HepG2 (cell line): ENCODE results near the gene MTA3. TPM values are rescaled to one million over a fixed set of nuclear protein-coding genes. Genes with fewer than 3 reads are reported as not detected.

Experiments
- ADNP ChIP-seq: sonication (generic); formaldehyde crosslinking; IDR thresholded peaks from 2 replicates; pipeline ENCODE4 v1.4.0; 2020; ENCODE audit warnings: missing genetic modification reagents
- ATAD3A ChIP-seq: sonication (generic); formaldehyde crosslinking; IDR thresholded peaks from 2 replicates; pipeline ENCODE4 v1.4.0; 2020; ENCODE audit warnings: missing genetic modification reagents
- CBX2 ChIP-seq, 2 experiments: fragments of 200-600 bp in 1 of 2; sonication (generic); formaldehyde crosslinking in 1 of 2; IDR thresholded peaks; 2 replicates each; pipeline versions ENCODE4 v1.7.0 to v1.8.1; 2018 to 2022; ENCODE audit warnings: low read depth in 2 of 2, low read length in 1 of 2, mild to moderate bottlenecking in 1 of 2, missing genetic modification reagents in 1 of 2
- CC2D1A ChIP-seq: sonication (generic); formaldehyde crosslinking; IDR thresholded peaks from 2 replicates; pipeline ENCODE4 v1.8.1; 2023; ENCODE audit warnings: mild to moderate bottlenecking, missing genetic modification reagents
- EEA1 ChIP-seq: sonication (generic); formaldehyde crosslinking; IDR thresholded peaks from 2 replicates; pipeline ENCODE4 v1.5.1; 2020; ENCODE audit warnings: mild to moderate bottlenecking, missing genetic modification reagents, borderline replicate concordance
- HHEX ChIP-seq: IDR thresholded peaks from 2 replicates; pipeline ENCODE4 v1.6.1; 2016; ENCODE audit warnings: control low read depth
- KLF6 ChIP-seq: IDR thresholded peaks from 2 replicates; pipeline ENCODE4 v1.8.0; 2016; ENCODE audit warnings: missing biosample characterization, missing genetic modification reagents
- MEIS2 ChIP-seq: sonication (generic); formaldehyde crosslinking; IDR thresholded peaks from 2 replicates; pipeline ENCODE4 v1.9.0; 2021; ENCODE audit warnings: mild to moderate bottlenecking, missing genetic modification reagents
- NCOR1 ChIP-seq: fragments of 200-600 bp; sonication (generic); IDR thresholded peaks from 2 replicates; pipeline ENCODE4 v1.7.0; 2017; ENCODE audit warnings: antibody characterized with exemption, low read length, borderline replicate concordance
- TEAD3 ChIP-seq: optimal IDR thresholded peaks from 2 replicates; pipeline ENCODE3; 2016; ENCODE audit warnings: borderline replicate concordance
- ZFAT ChIP-seq: sonication (generic); formaldehyde crosslinking; conservative IDR thresholded peaks from 2 replicates; pipeline ENCODE4 v1.8.1; 2023; ENCODE audit warnings: missing genetic modification reagents, inconsistent platforms
- ZNF180 ChIP-seq: sonication (generic); formaldehyde crosslinking; IDR thresholded peaks from 2 replicates; pipeline ENCODE4 v1.4.0; 2020; ENCODE audit warnings: low read depth, missing genetic modification reagents, borderline replicate concordance
- ZNF629 ChIP-seq: sonication (generic); formaldehyde crosslinking; conservative IDR thresholded peaks from 2 replicates; pipeline ENCODE4 v1.5.0; 2020; ENCODE audit warnings: missing genetic modification reagents
- ZNF749 ChIP-seq: sonication (generic); formaldehyde crosslinking; IDR thresholded peaks from 2 replicates; pipeline ENCODE4 v1.8.0; 2022; ENCODE audit warnings: mild to moderate bottlenecking, missing genetic modification reagents, moderate library complexity, borderline replicate concordance
- ZNF761 ChIP-seq: sonication (generic); formaldehyde crosslinking; conservative IDR thresholded peaks from 2 replicates; pipeline ENCODE4 v1.4.0; 2020; ENCODE audit warnings: mild to moderate bottlenecking, missing genetic modification reagents
- ZNF780A ChIP-seq: sonication (generic); formaldehyde crosslinking; IDR thresholded peaks from 2 replicates; pipeline ENCODE4 v1.8.0; 2022; ENCODE audit warnings: mild to moderate bottlenecking, missing genetic modification reagents, moderate library complexity
- polyA plus RNA-seq, 8 experiments: library from polyadenylated mRNA; depleted of rRNA in 3 of 8; stranded (reverse) in 7 of 8; unstranded in 1 of 8; fragments of >200 nt; fragmentation: Illumina TruSeq in 4 of 8; extraction: Trizol in 4 of 8; gene quantifications; 2 replicates each; pipeline versions ENCODE4 v1.2.1 to v1.2.3, GENCODE V29; 2011 to 2016; ENCODE audit warnings: low read depth in 4 of 8, missing spikeins in 1 of 8, mixed read lengths in 1 of 8; ENCODE audit not compliant: insufficient read depth in 1 of 8
- total RNA-seq, 5 experiments: library from RNA; depleted of rRNA; stranded (reverse); fragments of >200 nt; fragmentation: Illumina TruSeq; extraction: Trizol; gene quantifications; 2 replicates each; pipeline ENCODE4 v1.2.3, GENCODE V29; 2016; ENCODE audit warnings: low read depth in 1 of 5
- TF ChIP-seq, protein P1 (sequence below): sonication (generic); formaldehyde crosslinking; IDR thresholded peaks from 2 replicates; pipeline ENCODE4 v1.4.0; 2020; ENCODE audit warnings: missing genetic modification reagents
- TF ChIP-seq, protein P2 (sequence below): IDR thresholded peaks from 2 replicates; pipeline ENCODE4 v1.6.1; 2012; ENCODE audit warnings: inconsistent platforms
- TF ChIP-seq, protein P3 (sequence below): sonication (generic); formaldehyde crosslinking; IDR thresholded peaks from 2 replicates; pipeline ENCODE4 v1.5.0; 2020; ENCODE audit warnings: missing genetic modification reagents
- TF ChIP-seq, protein P4 (sequence below): conservative IDR thresholded peaks from 2 replicates; pipeline ENCODE4 v1.6.1; 2018; ENCODE audit warnings: missing genetic modification reagents
- TF ChIP-seq, protein P5 (sequence below): fragments of 450-650 bp; IDR thresholded peaks from 2 replicates; pipeline ENCODE4 v1.6.1; 2016
- TF ChIP-seq, protein P6 (sequence below): sonication (generic); formaldehyde crosslinking; IDR thresholded peaks from 2 replicates; pipeline ENCODE4 v1.5.0; 2020; ENCODE audit warnings: missing genetic modification reagents
- TF ChIP-seq, protein P7 (sequence below): IDR thresholded peaks from 2 replicates; pipeline ENCODE4 v1.6.1; 2016; ENCODE audit warnings: control low read depth

Gene MTA3
- total and polyA plus RNA-seq, 2 of the 13 experiments (the other 11 are each of a cell fraction or from before 2014, with no cell fraction given), result 48.8 to 77.8 TPM

DNA sequence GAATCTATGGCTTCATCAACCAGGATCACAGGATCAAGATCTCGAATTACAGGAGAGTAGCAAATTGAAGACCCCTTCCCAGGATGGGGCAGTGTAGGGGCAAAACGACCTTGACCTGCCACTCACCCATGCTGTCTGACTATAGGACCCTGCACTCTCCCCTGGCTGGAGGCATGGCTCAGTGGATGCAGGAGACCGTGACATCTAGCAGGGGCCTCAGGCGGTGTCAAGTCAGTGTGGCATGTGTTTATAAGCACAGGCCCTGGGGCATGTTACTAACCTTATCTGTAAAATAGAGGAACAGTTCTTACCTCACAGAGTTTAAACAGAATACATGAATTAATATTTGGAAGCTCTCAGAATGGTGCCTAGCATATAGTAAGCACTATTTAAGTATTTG, 220.4 kb downstream of the MTA3 start (continued):
- TF ChIP-seq, protein P1, sequence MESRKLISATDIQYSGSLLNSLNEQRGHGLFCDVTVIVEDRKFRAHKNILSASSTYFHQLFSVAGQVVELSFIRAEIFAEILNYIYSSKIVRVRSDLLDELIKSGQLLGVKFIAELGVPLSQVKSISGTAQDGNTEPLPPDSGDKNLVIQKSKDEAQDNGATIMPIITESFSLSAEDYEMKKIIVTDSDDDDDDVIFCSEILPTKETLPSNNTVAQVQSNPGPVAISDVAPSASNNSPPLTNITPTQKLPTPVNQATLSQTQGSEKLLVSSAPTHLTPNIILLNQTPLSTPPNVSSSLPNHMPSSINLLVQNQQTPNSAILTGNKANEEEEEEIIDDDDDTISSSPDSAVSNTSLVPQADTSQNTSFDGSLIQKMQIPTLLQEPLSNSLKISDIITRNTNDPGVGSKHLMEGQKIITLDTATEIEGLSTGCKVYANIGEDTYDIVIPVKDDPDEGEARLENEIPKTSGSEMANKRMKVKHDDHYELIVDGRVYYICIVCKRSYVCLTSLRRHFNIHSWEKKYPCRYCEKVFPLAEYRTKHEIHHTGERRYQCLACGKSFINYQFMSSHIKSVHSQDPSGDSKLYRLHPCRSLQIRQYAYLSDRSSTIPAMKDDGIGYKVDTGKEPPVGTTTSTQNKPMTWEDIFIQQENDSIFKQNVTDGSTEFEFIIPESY, result no peak
- TF ChIP-seq, protein P2, sequence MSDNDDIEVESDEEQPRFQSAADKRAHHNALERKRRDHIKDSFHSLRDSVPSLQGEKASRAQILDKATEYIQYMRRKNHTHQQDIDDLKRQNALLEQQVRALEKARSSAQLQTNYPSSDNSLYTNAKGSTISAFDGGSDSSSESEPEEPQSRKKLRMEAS, result peak; percentile 45
- TF ChIP-seq ZNF761 (no peak), ADNP (CRISPR knock-in tag) (no peak), ZNF749 (no peak), ZNF780A (no peak), ZNF180 (no peak), NCOR1 (no peak), TEAD3 (CRISPR knock-in tag) (peak; percentile 26), ZFAT (CRISPR knock-in tag) (no peak), KLF6 (no peak), MEIS2 (CRISPR knock-in tag) (no peak), EEA1 (no peak), CBX2 (IDR thresholded peaks at IDR 0.05; ENCODE audit: low read depth, low read length) (no peak), CBX2 (CRISPR knock-in tag; IDR thresholded peaks at IDR 0.05; ENCODE audit: low read depth) (no peak), ZNF629 (no peak), HHEX (CRISPR knock-in tag) (no peak), ATAD3A (no peak), CC2D1A (no peak)
- TF ChIP-seq, protein P3, sequence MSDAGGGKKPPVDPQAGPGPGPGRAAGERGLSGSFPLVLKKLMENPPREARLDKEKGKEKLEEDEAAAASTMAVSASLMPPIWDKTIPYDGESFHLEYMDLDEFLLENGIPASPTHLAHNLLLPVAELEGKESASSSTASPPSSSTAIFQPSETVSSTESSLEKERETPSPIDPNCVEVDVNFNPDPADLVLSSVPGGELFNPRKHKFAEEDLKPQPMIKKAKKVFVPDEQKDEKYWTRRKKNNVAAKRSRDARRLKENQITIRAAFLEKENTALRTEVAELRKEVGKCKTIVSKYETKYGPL (CRISPR knock-in tag), result no peak
- TF ChIP-seq, protein P4, sequence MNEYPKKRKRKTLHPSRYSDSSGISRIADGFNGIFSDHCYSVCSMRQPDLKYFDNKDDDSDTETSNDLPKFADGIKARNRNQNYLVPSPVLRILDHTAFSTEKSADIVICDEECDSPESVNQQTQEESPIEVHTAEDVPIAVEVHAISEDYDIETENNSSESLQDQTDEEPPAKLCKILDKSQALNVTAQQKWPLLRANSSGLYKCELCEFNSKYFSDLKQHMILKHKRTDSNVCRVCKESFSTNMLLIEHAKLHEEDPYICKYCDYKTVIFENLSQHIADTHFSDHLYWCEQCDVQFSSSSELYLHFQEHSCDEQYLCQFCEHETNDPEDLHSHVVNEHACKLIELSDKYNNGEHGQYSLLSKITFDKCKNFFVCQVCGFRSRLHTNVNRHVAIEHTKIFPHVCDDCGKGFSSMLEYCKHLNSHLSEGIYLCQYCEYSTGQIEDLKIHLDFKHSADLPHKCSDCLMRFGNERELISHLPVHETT (CRISPR knock-in tag), result no peak
- TF ChIP-seq, protein P5, sequence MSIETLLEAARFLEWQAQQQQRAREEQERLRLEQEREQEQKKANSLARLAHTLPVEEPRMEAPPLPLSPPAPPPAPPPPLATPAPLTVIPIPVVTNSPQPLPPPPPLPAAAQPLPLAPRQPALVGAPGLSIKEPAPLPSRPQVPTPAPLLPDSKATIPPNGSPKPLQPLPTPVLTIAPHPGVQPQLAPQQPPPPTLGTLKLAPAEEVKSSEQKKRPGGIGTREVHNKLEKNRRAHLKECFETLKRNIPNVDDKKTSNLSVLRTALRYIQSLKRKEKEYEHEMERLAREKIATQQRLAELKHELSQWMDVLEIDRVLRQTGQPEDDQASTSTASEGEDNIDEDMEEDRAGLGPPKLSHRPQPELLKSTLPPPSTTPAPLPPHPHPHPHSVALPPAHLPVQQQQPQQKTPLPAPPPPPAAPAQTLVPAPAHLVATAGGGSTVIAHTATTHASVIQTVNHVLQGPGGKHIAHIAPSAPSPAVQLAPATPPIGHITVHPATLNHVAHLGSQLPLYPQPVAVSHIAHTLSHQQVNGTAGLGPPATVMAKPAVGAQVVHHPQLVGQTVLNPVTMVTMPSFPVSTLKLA, result no peak
- TF ChIP-seq, protein P6, sequence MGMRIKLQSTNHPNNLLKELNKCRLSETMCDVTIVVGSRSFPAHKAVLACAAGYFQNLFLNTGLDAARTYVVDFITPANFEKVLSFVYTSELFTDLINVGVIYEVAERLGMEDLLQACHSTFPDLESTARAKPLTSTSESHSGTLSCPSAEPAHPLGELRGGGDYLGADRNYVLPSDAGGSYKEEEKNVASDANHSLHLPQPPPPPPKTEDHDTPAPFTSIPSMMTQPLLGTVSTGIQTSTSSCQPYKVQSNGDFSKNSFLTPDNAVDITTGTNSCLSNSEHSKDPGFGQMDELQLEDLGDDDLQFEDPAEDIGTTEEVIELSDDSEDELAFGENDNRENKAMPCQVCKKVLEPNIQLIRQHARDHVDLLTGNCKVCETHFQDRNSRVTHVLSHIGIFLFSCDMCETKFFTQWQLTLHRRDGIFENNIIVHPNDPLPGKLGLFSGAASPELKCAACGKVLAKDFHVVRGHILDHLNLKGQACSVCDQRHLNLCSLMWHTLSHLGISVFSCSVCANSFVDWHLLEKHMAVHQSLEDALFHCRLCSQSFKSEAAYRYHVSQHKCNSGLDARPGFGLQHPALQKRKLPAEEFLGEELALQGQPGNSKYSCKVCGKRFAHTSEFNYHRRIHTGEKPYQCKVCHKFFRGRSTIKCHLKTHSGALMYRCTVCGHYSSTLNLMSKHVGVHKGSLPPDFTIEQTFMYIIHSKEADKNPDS (CRISPR knock-in tag), result no peak
- TF ChIP-seq, protein P7, sequence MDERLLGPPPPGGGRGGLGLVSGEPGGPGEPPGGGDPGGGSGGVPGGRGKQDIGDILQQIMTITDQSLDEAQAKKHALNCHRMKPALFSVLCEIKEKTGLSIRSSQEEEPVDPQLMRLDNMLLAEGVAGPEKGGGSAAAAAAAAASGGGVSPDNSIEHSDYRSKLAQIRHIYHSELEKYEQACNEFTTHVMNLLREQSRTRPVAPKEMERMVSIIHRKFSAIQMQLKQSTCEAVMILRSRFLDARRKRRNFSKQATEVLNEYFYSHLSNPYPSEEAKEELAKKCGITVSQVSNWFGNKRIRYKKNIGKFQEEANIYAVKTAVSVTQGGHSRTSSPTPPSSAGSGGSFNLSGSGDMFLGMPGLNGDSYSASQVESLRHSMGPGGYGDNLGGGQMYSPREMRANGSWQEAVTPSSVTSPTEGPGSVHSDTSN (CRISPR knock-in tag), result peak; percentile 45; the same call in 1 of the 2 replicates
